ENCODE measurements around the gene KCNK16.

GRCh38 chr6:39363280-39363679 lies 40.8 kb upstream of the KCNK16 start:
- TF ChIP-seq CTCF (IDR thresholded peaks at IDR 0.05) (no peak), POLR2A (IDR thresholded peaks at IDR 0.05) (no peak)
